LNCAP (cell line): ENCODE data around the gene SBF2.

Source experiments
- CTCF ChIP-seq: fragments of 450-650 bp; IDR thresholded peaks from 2 replicates; pipeline ENCODE4 v1.5.1; 2017; ENCODE audit warnings: mild to moderate bottlenecking

The SBF2 gene

GRCh38 chr11:10072841-10073240 is 221.2 kb downstream of the SBF2 start:
- TF ChIP-seq CTCF: no peak

DNA sequence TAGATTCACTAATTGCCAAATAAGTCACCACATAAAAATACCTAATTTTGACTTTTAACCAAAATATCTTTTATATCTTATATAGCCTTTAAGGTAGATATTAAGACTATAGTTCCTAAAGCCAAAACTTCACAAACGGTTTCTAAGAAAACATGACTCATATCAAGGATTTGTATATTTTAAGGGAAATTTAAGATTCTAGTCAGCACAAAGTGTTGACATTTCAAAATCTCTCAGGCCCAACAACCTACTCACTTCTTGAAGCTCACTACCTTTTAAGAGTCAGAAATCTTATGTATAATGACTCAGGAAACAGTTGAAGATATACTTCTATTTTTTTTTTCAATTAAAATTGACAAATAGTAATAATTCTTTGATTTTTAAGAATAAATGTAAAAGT is 221.9 kb downstream of the SBF2 start:
- TF ChIP-seq CTCF: no peak

DNA sequence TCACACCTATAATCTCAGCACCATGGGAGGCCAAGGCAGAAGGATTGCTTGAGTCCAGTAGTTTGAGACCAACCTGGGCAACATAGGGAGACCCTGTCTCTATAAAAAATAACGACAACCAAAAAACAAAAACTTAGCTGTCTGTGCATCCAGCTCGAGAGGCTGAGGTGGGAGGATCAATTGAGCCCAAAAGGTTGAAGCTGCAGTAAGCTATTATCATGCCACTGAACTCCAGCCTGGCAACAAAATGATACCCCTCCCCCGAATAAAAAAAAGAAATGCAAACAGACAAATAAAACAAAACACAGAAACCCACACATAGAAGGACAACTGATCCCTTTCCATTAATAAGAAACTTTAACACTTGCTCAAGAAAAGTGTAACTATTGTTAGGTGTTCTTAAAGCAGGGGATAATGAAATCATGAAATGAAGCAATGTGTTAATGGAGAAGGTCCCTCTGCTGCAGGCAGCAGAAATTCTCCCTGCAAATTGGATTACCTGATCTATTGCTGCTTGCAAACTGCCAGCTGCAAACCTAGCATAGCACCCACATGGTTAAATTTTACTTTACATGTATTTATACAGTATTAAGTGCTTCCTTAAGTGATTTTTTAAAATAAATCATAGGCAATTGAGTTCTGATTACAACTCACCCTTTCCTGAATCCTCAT is 226.3 kb downstream of the SBF2 start:
- TF ChIP-seq CTCF: no peak

DNA sequence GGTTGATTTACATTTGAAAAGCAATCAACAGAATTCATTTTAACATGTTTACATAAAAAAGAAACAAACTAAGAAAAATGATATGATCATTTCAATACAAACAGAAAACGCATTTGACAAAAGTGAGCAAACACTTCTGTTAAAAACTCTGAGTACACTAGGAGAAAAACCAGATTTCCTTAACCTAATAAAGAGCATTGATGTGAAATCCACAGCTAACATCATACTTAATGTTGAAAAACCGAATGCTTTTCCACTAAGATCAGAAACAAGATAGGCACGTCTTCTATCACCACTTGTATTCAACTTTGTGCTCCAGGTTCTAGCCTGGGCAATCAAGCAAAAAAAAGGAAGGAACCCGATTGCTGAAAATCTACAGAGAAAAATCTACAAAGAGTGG is 227.6 kb downstream of the SBF2 start:
- no peak for TF ChIP-seq CTCF

GRCh38 chr11:10064828-10065227 is 229.2 kb downstream of the SBF2 start:
- no peak for TF ChIP-seq CTCF

- no peak for TF ChIP-seq CTCF
These were observed 235.7 kb downstream of the SBF2 start for GRCh38 chr11:10058356-10058755.

DNA sequence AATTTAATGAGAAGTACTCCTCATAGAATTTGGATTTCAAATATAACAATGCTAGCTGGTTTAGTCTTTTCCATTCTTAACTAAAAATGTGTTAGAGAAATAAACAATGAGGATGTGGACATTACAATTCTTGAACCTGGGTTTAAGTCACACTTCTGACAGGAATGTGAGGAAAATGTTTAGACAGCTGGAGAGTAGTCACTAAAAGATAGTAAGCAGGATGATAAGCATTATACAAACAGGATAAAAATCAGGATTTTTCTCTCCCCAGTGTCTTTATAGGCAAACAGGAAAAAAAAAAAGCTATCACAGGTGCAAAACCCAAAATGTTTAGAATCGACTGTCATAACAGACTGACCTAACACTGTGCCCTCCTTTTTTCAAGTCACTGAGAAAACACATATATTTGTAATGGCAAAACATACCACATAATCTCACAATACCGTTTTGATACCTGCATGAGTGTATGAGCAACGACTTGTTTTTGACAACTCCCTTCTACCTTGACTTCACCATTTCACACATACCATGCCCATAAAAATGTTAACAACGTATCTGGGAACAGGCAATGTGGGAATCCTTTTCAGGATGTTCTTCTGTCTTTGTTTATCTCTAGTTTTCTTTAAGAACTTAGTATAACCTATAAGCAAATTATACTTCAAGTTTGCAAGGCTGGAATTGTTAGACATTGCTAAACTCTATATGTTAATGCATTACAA is 242.0 kb downstream of the SBF2 start:
- no peak for TF ChIP-seq CTCF
